HepG2 (cell line): ENCODE results near the gene NMU. TPM values are rescaled to one million over a fixed set of nuclear protein-coding genes. Genes with fewer than 3 reads are reported as not detected.

ENCODE experiments used
- BRCA1 ChIP-seq: sonication (generic); formaldehyde crosslinking; IDR thresholded peaks from 2 replicates; pipeline ENCODE4 v1.4.0; 2020; ENCODE audit warnings: missing genetic modification reagents
- ELK4 ChIP-seq: sonication (generic); formaldehyde crosslinking; IDR thresholded peaks from 2 replicates; pipeline ENCODE4 v1.9.0; 2021; ENCODE audit warnings: missing genetic modification reagents, borderline replicate concordance
- GABPA ChIP-seq, 2 experiments: IDR thresholded peaks; 2 replicates each; pipeline ENCODE4 v1.6.1; 2011 to 2016; ENCODE audit warnings: low read depth in 2 of 2, low read length in 1 of 2, missing biosample characterization in 1 of 2, missing genetic modification characterization in 1 of 2
- MXD1 ChIP-seq: sonication (generic); formaldehyde crosslinking; IDR thresholded peaks from 2 replicates; pipeline ENCODE4 v1.4.0; 2020; ENCODE audit warnings: mild to moderate bottlenecking, missing genetic modification reagents
- PAX8 ChIP-seq: sonication (generic); formaldehyde crosslinking; IDR thresholded peaks from 2 replicates; pipeline ENCODE4 v1.8.0; 2022; ENCODE audit warnings: mild to moderate bottlenecking, missing genetic modification reagents, borderline replicate concordance
- PRDM15 ChIP-seq: sonication (generic); formaldehyde crosslinking; IDR thresholded peaks from 2 replicates; pipeline ENCODE4 v1.4.0; 2020; ENCODE audit warnings: missing genetic modification reagents
- RFXANK ChIP-seq: IDR thresholded peaks from 2 replicates; pipeline ENCODE4 v1.6.1; 2016
- SOX13 ChIP-seq, 3 experiments: fragments of 450-650 bp in 1 of 3; sonication (generic) in 1 of 3; formaldehyde crosslinking in 1 of 3; IDR thresholded peaks in 2 of 3; conservative IDR thresholded peaks in 1 of 3; 2 replicates each; pipeline versions ENCODE4 v1.5.0 to v1.6.1; 2016 to 2020; ENCODE audit warnings: antibody characterized with exemption in 1 of 3, mild to moderate bottlenecking in 1 of 3, missing compliant biosample characterization in 1 of 3, missing genetic modification reagents in 1 of 3, moderate library complexity in 1 of 3
- SRSF9 ChIP-seq: fragments of 200-400 bp; formaldehyde crosslinking; IDR thresholded peaks from 2 replicates; pipeline ENCODE4 v1.6.1; 2018; ENCODE audit warnings: borderline replicate concordance, mild to moderate bottlenecking, low read depth, low read length; ENCODE audit not compliant: insufficient read depth, poor library complexity, severe bottlenecking
- THAP7 ChIP-seq: sonication (generic); formaldehyde crosslinking; IDR thresholded peaks from 2 replicates; pipeline ENCODE4 v1.8.1; 2023; ENCODE audit warnings: mild to moderate bottlenecking, missing genetic modification reagents
- ZEB1 ChIP-seq: IDR thresholded peaks from 2 replicates; pipeline ENCODE4 v1.6.1; 2012; ENCODE audit warnings: mild to moderate bottlenecking, low read depth, inconsistent platforms; ENCODE audit not compliant: insufficient replicate concordance
- ZNF281 ChIP-seq: sonication (generic); formaldehyde crosslinking; IDR thresholded peaks from 2 replicates; pipeline ENCODE4 v1.4.0; 2020; ENCODE audit warnings: missing genetic modification reagents, borderline replicate concordance
- ZNF337 ChIP-seq: sonication (generic); formaldehyde crosslinking; IDR thresholded peaks from 2 replicates; pipeline ENCODE4 v1.5.1; 2020; ENCODE audit warnings: missing genetic modification reagents, low read depth, mild to moderate bottlenecking, borderline replicate concordance
- ZNF432 ChIP-seq: sonication (generic); formaldehyde crosslinking; IDR thresholded peaks from 2 replicates; pipeline ENCODE4 v1.5.0; 2020; ENCODE audit warnings: missing genetic modification reagents, mild to moderate bottlenecking, borderline replicate concordance
- ZNF558 ChIP-seq: sonication (generic); formaldehyde crosslinking; IDR thresholded peaks from 2 replicates; pipeline ENCODE4 v1.9.0; 2022; ENCODE audit warnings: mild to moderate bottlenecking, missing genetic modification reagents, borderline replicate concordance
- ZNF773 ChIP-seq: sonication (generic); formaldehyde crosslinking; IDR thresholded peaks from 2 replicates; pipeline ENCODE4 v1.4.0; 2020; ENCODE audit warnings: missing genetic modification reagents, borderline replicate concordance
- ZNF775 ChIP-seq: sonication (generic); formaldehyde crosslinking; IDR thresholded peaks from 2 replicates; pipeline ENCODE4 v1.4.0; 2020; ENCODE audit warnings: missing genetic modification reagents, mild to moderate bottlenecking, moderate library complexity, borderline replicate concordance
- polyA plus RNA-seq, 8 experiments: library from polyadenylated mRNA; depleted of rRNA in 3 of 8; stranded (reverse) in 7 of 8; unstranded in 1 of 8; fragments of >200 nt; fragmentation: Illumina TruSeq in 4 of 8; extraction: Trizol in 4 of 8; gene quantifications; 2 replicates each; pipeline versions ENCODE4 v1.2.1 to v1.2.3, GENCODE V29; 2011 to 2016; ENCODE audit warnings: low read depth in 4 of 8, missing spikeins in 1 of 8, mixed read lengths in 1 of 8; ENCODE audit not compliant: insufficient read depth in 1 of 8
- total RNA-seq, 5 experiments: library from RNA; depleted of rRNA; stranded (reverse); fragments of >200 nt; fragmentation: Illumina TruSeq; extraction: Trizol; gene quantifications; 2 replicates each; pipeline ENCODE4 v1.2.3, GENCODE V29; 2016; ENCODE audit warnings: low read depth in 1 of 5

Gene NMU
- total and polyA plus RNA-seq, 2 of the 13 experiments (the other 11 are each of a cell fraction or from before 2014, with no cell fraction given), result not detected

- TF ChIP-seq ZNF775 (CRISPR knock-in tag) (no peak), ZEB1 (no peak), GABPA (IDR thresholded peaks at IDR 0.05; ENCODE audit: low read depth, low read length) (no peak), GABPA (CRISPR knock-in tag; IDR thresholded peaks at IDR 0.05; ENCODE audit: low read depth) (peak; percentile 9; the same call in 1 of the 2 replicates), SRSF9 (no peak), SOX13 (IDR thresholded peaks at IDR 0.05) (no peak), SOX13 (CRISPR knock-in tag; conservative IDR thresholded peaks at IDR 0.05 in 1 of 2, IDR thresholded peaks at IDR 0.05 in 1 of 2) (no peak; a peak in 1 of 4 replicates), THAP7 (CRISPR knock-in tag) (no peak), ZNF773 (CRISPR knock-in tag) (no peak), PAX8 (CRISPR knock-in tag) (no peak), RFXANK (CRISPR knock-in tag) (no peak), MXD1 (CRISPR knock-in tag) (peak; percentile 77; the same call in 1 of the 2 replicates), ZNF281 (CRISPR knock-in tag) (no peak), PRDM15 (CRISPR knock-in tag) (no peak), ELK4 (CRISPR knock-in tag) (no peak), ZNF337 (peak; percentile 72; the same call in 1 of the 2 replicates), ZNF558 (CRISPR knock-in tag) (peak; percentile 48; the same call in 1 of the 2 replicates), BRCA1 (CRISPR knock-in tag) (0 out of 2 replicates have a peak, but pooled peaks have one; percentile 36), ZNF432 (CRISPR knock-in tag) (no peak)
Measured at GRCh38 chr4:55546756-55547465, 89.2 kb downstream of the NMU start, which contains the start of gene CLOCK (continued).
